Hematopoietic multipotent progenitor cell treated with erythropoietin and hydrocortisone succinate and interleukin-3 and kit ligand, for 6 days (in vitro differentiated cells): ENCODE measurements around the gene HPSE.

ENCODE experiments used
- DNase-seq: peaks from one replicate; pipeline ENCODE4 v3.0.0-alpha.2; 2015

The HPSE gene

GRCh38 chr4:83334425-83335241, at the start of gene HPSE:
Gene HPSE (minus strand): TSS chr4:83334848. CDS start chr4:83334782, 66 bp downstream.
- peak; percentile 71 for DNase-seq

- DNase-seq = no peak
Observed at GRCh38 chr4:83382850-83383249, 48.2 kb upstream of the HPSE start.

- no peak for DNase-seq
Observed at GRCh38 chr4:83381173-83381572, 46.5 kb upstream of the HPSE start.

- peak; percentile 32 for DNase-seq
Observed at GRCh38 chr4:83378419-83378818, 43.8 kb upstream of the HPSE start.

- DNase-seq = no peak
Observed at GRCh38 chr4:83372931-83373330, 38.3 kb upstream of the HPSE start.

- no peak for DNase-seq
Observed at GRCh38 chr4:83371936-83372335, 37.3 kb upstream of the HPSE start.

GRCh38 chr4:83371235-83371634, 36.6 kb upstream of the HPSE start:
- no peak for DNase-seq

GRCh38 chr4:83370640-83370906, 35.9 kb upstream of the HPSE start:
- no peak for DNase-seq

- DNase-seq = peak; percentile 30
Observed at GRCh38 chr4:83369831-83370639, 35.4 kb upstream of the HPSE start.

GRCh38 chr4:83364312-83364711, 29.7 kb upstream of the HPSE start:
- peak; percentile 80 for DNase-seq

GRCh38 chr4:83362492-83363329, 28.1 kb upstream of the HPSE start:
- peak; percentile 80 for DNase-seq

GRCh38 chr4:83361416-83362103, 26.9 kb upstream of the HPSE start:
- no peak for DNase-seq

GRCh38 chr4:83360018-83360417, 25.4 kb upstream of the HPSE start:
- no peak for DNase-seq

- DNase-seq = no peak
Observed at GRCh38 chr4:83358410-83358809, 23.8 kb upstream of the HPSE start.

- DNase-seq = no peak
Observed at GRCh38 chr4:83356899-83357661, 22.4 kb upstream of the HPSE start.

- no peak for DNase-seq
Observed at GRCh38 chr4:83353516-83353915, 18.9 kb upstream of the HPSE start.

- no peak for DNase-seq
Observed at GRCh38 chr4:83348074-83348473, 13.4 kb upstream of the HPSE start.

GRCh38 chr4:83342476-83342875, 7.8 kb upstream of the HPSE start:
- DNase-seq = no peak

GRCh38 chr4:83340692-83341343, 6.2 kb upstream of the HPSE start:
- no peak for DNase-seq

GRCh38 chr4:83339573-83339972, 4.9 kb upstream of the HPSE start:
- DNase-seq = no peak

- DNase-seq = no peak
Observed at GRCh38 chr4:83335701-83336100, 1.1 kb upstream of the HPSE start.

- DNase-seq = no peak
Observed at GRCh38 chr4:83331956-83332355, 2.7 kb downstream of the HPSE start.
